HEK293 (cell line): ENCODE data around the gene C5orf34.

Source experiments
- AEBP2 ChIP-seq: fragments of 450-650 bp; formaldehyde crosslinking; IDR thresholded peaks from 2 replicates; pipeline ENCODE4 v1.5.1; 2016; ENCODE audit warnings: missing biosample characterization, missing genetic modification characterization, borderline replicate concordance
- IKZF3 ChIP-seq: fragments of 450-650 bp; IDR thresholded peaks from 2 replicates; pipeline ENCODE4 v1.5.0; 2018; ENCODE audit warnings: missing biosample characterization, mild to moderate bottlenecking, missing genetic modification characterization, moderate library complexity
- OSR2 ChIP-seq: fragments of 450-650 bp; formaldehyde crosslinking; IDR thresholded peaks from 2 replicates; pipeline ENCODE4 v1.5.1; 2016; ENCODE audit warnings: missing biosample characterization, missing genetic modification characterization
- PBX3 ChIP-seq: sonication (generic); formaldehyde crosslinking; IDR thresholded peaks from 2 replicates; pipeline ENCODE4 v1.8.1; 2022; ENCODE audit warnings: mild to moderate bottlenecking, moderate library complexity, missing genetic modification reagents
- PRDM6 ChIP-seq: fragments of 450-650 bp; formaldehyde crosslinking; IDR thresholded peaks from 2 replicates; pipeline ENCODE4 v1.5.1; 2017; ENCODE audit warnings: missing biosample characterization, missing genetic modification characterization
- RBAK ChIP-seq: fragments of 450-650 bp; formaldehyde crosslinking; IDR thresholded peaks from 2 replicates; pipeline ENCODE4 v1.5.1; 2016; ENCODE audit warnings: missing biosample characterization, missing genetic modification characterization
- WT1 ChIP-seq: fragments of 450-650 bp; formaldehyde crosslinking; IDR thresholded peaks from 2 replicates; pipeline ENCODE4 v1.5.1; 2016; ENCODE audit warnings: missing biosample characterization, missing genetic modification characterization
- ZBTB44 ChIP-seq: fragments of 450-650 bp; IDR thresholded peaks from 2 replicates; pipeline ENCODE4 v1.5.1; 2018; ENCODE audit warnings: missing biosample characterization, mild to moderate bottlenecking, missing genetic modification characterization
- ZNF157 ChIP-seq: fragments of 450-650 bp; formaldehyde crosslinking; IDR thresholded peaks from 2 replicates; pipeline ENCODE4 v1.5.1; 2016; ENCODE audit warnings: missing biosample characterization, missing genetic modification characterization
- ZNF16 ChIP-seq: fragments of 450-650 bp; formaldehyde crosslinking; IDR thresholded peaks from 2 replicates; pipeline ENCODE4 v1.5.1; 2016; ENCODE audit warnings: low read depth, missing biosample characterization, missing genetic modification characterization
- ZNF169 ChIP-seq: fragments of 450-650 bp; formaldehyde crosslinking; IDR thresholded peaks from 2 replicates; pipeline ENCODE4 v1.5.1; 2016; ENCODE audit warnings: missing biosample characterization, missing genetic modification characterization
- ZNF2 ChIP-seq: fragments of 450-650 bp; formaldehyde crosslinking; IDR thresholded peaks from 2 replicates; pipeline ENCODE4 v1.5.1; 2016; ENCODE audit warnings: missing biosample characterization, missing genetic modification characterization
- ZNF391 ChIP-seq: fragments of 450-650 bp; formaldehyde crosslinking; IDR thresholded peaks from 2 replicates; pipeline ENCODE4 v1.5.1; 2016; ENCODE audit warnings: low read depth, missing biosample characterization, missing genetic modification characterization, borderline replicate concordance
- ZNF404 ChIP-seq: fragments of 450-650 bp; formaldehyde crosslinking; IDR thresholded peaks from 2 replicates; pipeline ENCODE4 v1.5.1; 2017; ENCODE audit warnings: missing biosample characterization, missing genetic modification characterization
- ZNF48 ChIP-seq: fragments of 450-650 bp; formaldehyde crosslinking; IDR thresholded peaks from 2 replicates; pipeline ENCODE4 v1.5.1; 2016; ENCODE audit warnings: missing biosample characterization, missing genetic modification characterization
- ZNF488 ChIP-seq: fragments of 450-650 bp; formaldehyde crosslinking; IDR thresholded peaks from 2 replicates; pipeline ENCODE4 v1.5.1; 2016; ENCODE audit warnings: missing biosample characterization, missing genetic modification characterization
- ZNF530 ChIP-seq: fragments of 450-650 bp; formaldehyde crosslinking; IDR thresholded peaks from 2 replicates; pipeline ENCODE4 v1.5.1; 2016; ENCODE audit warnings: low read depth, missing biosample characterization, missing genetic modification characterization
- ZNF580 ChIP-seq: fragments of 450-650 bp; formaldehyde crosslinking; IDR thresholded peaks from 2 replicates; pipeline ENCODE4 v1.5.1; 2016; ENCODE audit warnings: missing biosample characterization, missing genetic modification characterization
- ZNF585B ChIP-seq: fragments of 450-650 bp; formaldehyde crosslinking; IDR thresholded peaks from 2 replicates; pipeline ENCODE4 v1.5.1; 2016; ENCODE audit warnings: missing biosample characterization, missing genetic modification characterization
- ZNF621 ChIP-seq: fragments of 450-650 bp; formaldehyde crosslinking; IDR thresholded peaks from 2 replicates; pipeline ENCODE4 v1.5.1; 2017; ENCODE audit warnings: missing biosample characterization, missing genetic modification characterization
- ZNF626 ChIP-seq: fragments of 450-650 bp; sonication (Bioruptor Pico); formaldehyde crosslinking; IDR thresholded peaks from 2 replicates; pipeline ENCODE4 v1.5.1; 2018; ENCODE audit warnings: missing biosample characterization, missing genetic modification characterization, inconsistent platforms
- ZNF645 ChIP-seq: fragments of 450-650 bp; formaldehyde crosslinking; IDR thresholded peaks from 2 replicates; pipeline ENCODE4; 2016; ENCODE audit warnings: missing biosample characterization, missing genetic modification characterization
- ZNF692 ChIP-seq: fragments of 450-650 bp; formaldehyde crosslinking; IDR thresholded peaks from 2 replicates; pipeline ENCODE4 v1.5.1; 2016; ENCODE audit warnings: missing biosample characterization, missing genetic modification characterization
- ZNF704 ChIP-seq: fragments of 450-650 bp; formaldehyde crosslinking; IDR thresholded peaks from 2 replicates; pipeline ENCODE4 v1.5.1; 2016; ENCODE audit warnings: missing biosample characterization, missing genetic modification characterization
- ZNF768 ChIP-seq: fragments of 450-650 bp; formaldehyde crosslinking; IDR thresholded peaks from 2 replicates; pipeline ENCODE4 v1.5.1; 2018; ENCODE audit warnings: missing biosample characterization, mild to moderate bottlenecking, missing genetic modification characterization
- ZSCAN18 ChIP-seq: fragments of 450-650 bp; formaldehyde crosslinking; IDR thresholded peaks from 2 replicates; pipeline ENCODE4 v1.5.1; 2016; ENCODE audit warnings: missing biosample characterization, missing genetic modification characterization

Gene C5orf34

GRCh38 chr5:43484106-43484849 is 30.7 kb downstream of the C5orf34 start (continued):
- TF ChIP-seq ZNF621 (tag by site-specific recombination) (no peak), OSR2 (tag by site-specific recombination) (peak; percentile 100), ZNF645 (tag by site-specific recombination) (no peak), ZNF768 (no peak), ZNF488 (tag by site-specific recombination) (no peak), ZNF704 (no peak), RBAK (tag by site-specific recombination) (no peak), WT1 (tag by site-specific recombination) (no peak), ZNF157 (no peak), ZNF626 (tag by site-specific recombination) (no peak), ZNF692 (no peak), ZNF580 (peak; percentile 85; the same call in 1 of the 2 replicates), AEBP2 (tag by site-specific recombination) (no peak), PRDM6 (tag by site-specific recombination) (peak; percentile 73), ZNF169 (tag by site-specific recombination) (no peak), ZNF2 (peak; percentile 70; the same call in 1 of the 2 replicates), ZNF48 (tag by site-specific recombination) (no peak), PBX3 (CRISPR knock-in tag) (peak; percentile 65; the same call in 1 of the 2 replicates), ZNF391 (tag by site-specific recombination) (no peak), ZBTB44 (tag by site-specific recombination) (no peak), ZNF404 (tag by site-specific recombination) (0 out of 2 replicates have a peak, but pooled peaks have one; percentile 16), ZSCAN18 (tag by site-specific recombination) (no peak), ZNF16 (tag by site-specific recombination) (0 out of 2 replicates have a peak, but pooled peaks have one; percentile 34), ZNF585B (tag by site-specific recombination) (no peak), ZNF530 (tag by site-specific recombination) (no peak), IKZF3 (no peak)
